SK-N-SH (cell line): ENCODE results near the gene PKNOX2. TPM values are rescaled to one million over a fixed set of nuclear protein-coding genes. Genes with fewer than 3 reads are reported as not detected.

Source experiments
- CTCF ChIA-PET: fragments of 300-600, 350-600 bp; formaldehyde crosslinking; extraction: SDS; loops from one replicate; lab custom pipeline; 2021; lab: Yijun Ruan, JAX
- POLR2A ChIA-PET: fragments of 350-600 bp; sonication (Branson Sonifier 250); formaldehyde crosslinking; extraction: SDS; loops from one replicate; lab custom pipeline; 2020; ENCODE audit warnings: antibody characterized with exemption, inconsistent platforms; lab: Yijun Ruan, JAX
- DNase-seq: peaks from one replicate; pipeline ENCODE4 v3.0.0; 2012
- H2AFZ ChIP-seq: fragments of 200-600 bp; sonication (generic); 2 replicates; pipeline ENCODE4 v1.8.1; 2016; ENCODE audit warnings: antibody characterized with exemption, mild to moderate bottlenecking, low read depth
- H3F3A ChIP-seq: fragments of 200-600 bp; sonication (generic); replicated peaks from 2 replicates; pipeline ENCODE3; 2016; ENCODE audit warnings: antibody characterized with exemption, mild to moderate bottlenecking; ENCODE audit not compliant: insufficient read depth
- H3K27ac ChIP-seq, 2 experiments: fragments of 200-500 bp in 1 of 2; fragments of 200-600 bp in 1 of 2; sonication (Bioruptor generic) in 1 of 2; sonication (generic), shearing (Covaris generic) in 1 of 2; 2 replicates each; pipeline versions ENCODE4 v1.5.1 to v1.6.1; 2014 to 2016; ENCODE audit warnings: low read depth in 2 of 2, inconsistent platforms in 1 of 2, low read length in 1 of 2, mild to moderate bottlenecking in 1 of 2, mixed read lengths in 1 of 2
- H3K27me3 ChIP-seq: fragments of 200-600 bp; sonication (generic), shearing (Covaris generic); 2 replicates; pipeline ENCODE4 v1.6.1; 2016; ENCODE audit warnings: mixed run types; ENCODE audit not compliant: insufficient read depth
- H3K36me3 ChIP-seq, 2 experiments: fragments of 200-500 bp in 1 of 2; fragments of 200-600 bp in 1 of 2; sonication (Bioruptor generic) in 1 of 2; sonication (generic) in 1 of 2; replicated peaks in 1 of 2; 2 replicates each; pipeline versions ENCODE3 to v1.5.1; 2014 to 2016; ENCODE audit warnings: low read length in 1 of 2, mild to moderate bottlenecking in 1 of 2; ENCODE audit not compliant: insufficient read depth in 2 of 2, control insufficient read depth in 1 of 2
- H3K4me1 ChIP-seq, 2 experiments: fragments of 200-500 bp in 1 of 2; fragments of 200-600 bp in 1 of 2; sonication (Bioruptor generic) in 1 of 2; sonication (generic), shearing (Covaris generic) in 1 of 2; 2 replicates each; pipeline versions ENCODE4 v1.5.1 to v1.6.1; 2014 to 2016; ENCODE audit warnings: low read depth in 1 of 2, low read length in 1 of 2, mixed run types in 1 of 2; ENCODE audit not compliant: insufficient read depth in 2 of 2, control insufficient read depth in 1 of 2
- H3K4me2 ChIP-seq: fragments of 200-600 bp; sonication (generic), shearing (Covaris generic); 2 replicates; pipeline ENCODE4 v1.6.1; 2017; ENCODE audit warnings: mixed run types
- H3K4me3 ChIP-seq, 2 experiments: fragments of 200-500 bp in 1 of 2; fragments of 200-600 bp in 1 of 2; sonication (Bioruptor generic) in 1 of 2; sonication (generic), shearing (Covaris generic) in 1 of 2; 2 replicates each; pipeline versions ENCODE4 v1.5.1 to v1.8.1; 2014 to 2016; ENCODE audit warnings: low read depth in 2 of 2, inconsistent platforms in 1 of 2, low read length in 1 of 2, mild to moderate bottlenecking in 1 of 2, mixed read lengths in 1 of 2, moderate library complexity in 1 of 2
- H3K79me2 ChIP-seq: fragments of 200-600 bp; sonication (generic); 2 replicates; pipeline ENCODE4 v1.8.1; 2017; ENCODE audit warnings: mild to moderate bottlenecking; ENCODE audit not compliant: insufficient read depth
- H3K9ac ChIP-seq: fragments of 200-600 bp; sonication (generic); 2 replicates; pipeline ENCODE4 v1.6.1; 2017; ENCODE audit warnings: mixed run types
- H3K9me2 ChIP-seq: fragments of 200-600 bp; sonication (generic); 2 replicates; pipeline ENCODE4 v1.6.1; 2017; ENCODE audit warnings: mixed run types
- H3K9me3 ChIP-seq: fragments of 200-600 bp; sonication (generic); 2 replicates; pipeline ENCODE4 v1.6.1; 2017; ENCODE audit warnings: mixed run types, mild to moderate bottlenecking, moderate library complexity
- H4K20me1 ChIP-seq: fragments of 200-600 bp; sonication (generic); 2 replicates; pipeline ENCODE4 v1.6.1; 2017; ENCODE audit warnings: mild to moderate bottlenecking, mixed run types; ENCODE audit not compliant: insufficient read depth
- CTCF ChIP-seq: fragments of 200-600 bp; sonication (generic); IDR thresholded peaks from 2 replicates; pipeline ENCODE4 v1.6.1; 2017; ENCODE audit warnings: antibody characterized with exemption, mild to moderate bottlenecking, moderate library complexity
- FOSL2 ChIP-seq: IDR thresholded peaks from 2 replicates; pipeline ENCODE4 v1.4.0; 2012; ENCODE audit warnings: low read depth, mild to moderate bottlenecking, moderate library complexity, borderline replicate concordance
- GABPA ChIP-seq: IDR thresholded peaks from 2 replicates; pipeline ENCODE4 v1.4.0; 2012; ENCODE audit warnings: low read depth, mild to moderate bottlenecking
- GATA2 ChIP-seq: sonication (generic); formaldehyde crosslinking; IDR thresholded peaks from 2 replicates; pipeline ENCODE4 v1.5.0; 2020; ENCODE audit warnings: mild to moderate bottlenecking, missing genetic modification reagents
- MEF2A ChIP-seq: IDR thresholded peaks from 2 replicates; pipeline ENCODE4 v1.4.0; 2012; ENCODE audit warnings: low read depth, borderline replicate concordance
- NFIC ChIP-seq: IDR thresholded peaks from 2 replicates; pipeline ENCODE4 v1.4.0; 2012; ENCODE audit warnings: borderline replicate concordance
- POLR2AphosphoS5 ChIP-seq: IDR thresholded peaks from 2 replicates; pipeline ENCODE4 v1.6.1; 2012; ENCODE audit warnings: low read depth, low read length
- RAD21 ChIP-seq: IDR thresholded peaks from 2 replicates; pipeline ENCODE4 v1.6.1; 2012; ENCODE audit warnings: mild to moderate bottlenecking, low read length
- RCOR1 ChIP-seq: fragments of 150-350 bp; IDR thresholded peaks from 2 replicates; pipeline ENCODE4 v1.6.1; 2017; ENCODE audit warnings: antibody characterized with exemption, low read length
- SMC3 ChIP-seq: IDR thresholded peaks from 2 replicates; pipeline ENCODE4 v1.6.1; 2012; ENCODE audit warnings: low read depth, low read length, improper control_type of control experiment
- WGBS: methylation state at CpG from one replicate; pipeline ENCODE4 v1.1.6; 2017; ENCODE audit warnings: low lambda C conversion rate; 5-methylcytosine and 5-hydroxymethylcytosine counted together
- polyA plus RNA-seq, 3 experiments: library from polyadenylated mRNA; depleted of rRNA; stranded (reverse); fragments of >200 nt; gene quantifications; 2 replicates each; pipeline ENCODE4 v1.2.3, GENCODE V29; 2012
- TF ChIP-seq, protein P1 (sequence below): IDR thresholded peaks from 2 replicates; pipeline ENCODE4 v1.4.0; 2012; ENCODE audit warnings: low read depth
- TF ChIP-seq, protein P2 (sequence below): IDR thresholded peaks from 2 replicates; pipeline ENCODE4 v1.4.0; 2012; ENCODE audit warnings: low read depth, borderline replicate concordance
- TF ChIP-seq, protein P3 (sequence below): fragments of 150-350 bp; IDR thresholded peaks from 2 replicates; pipeline ENCODE4 v1.6.1; 2016; ENCODE audit warnings: mild to moderate bottlenecking, low read depth, low read length

PKNOX2 gene
- polyA plus RNA-seq, 1 of the 3 experiments (the other 2 are of a cell fraction), result 0.02 TPM

- ChIA-PET CTCF (no interaction called here), POLR2A (no interaction called here)
- no peak overlapping the region for H3K4me3 ChIP-seq
- H3K27me3 ChIP-seq, result no peaks in the 10 kb centered on the region
- no peaks in the 10 kb centered on the region for H3K9me3 ChIP-seq
- no peak overlapping the region for H3K4me2 ChIP-seq
- H3K9me2 ChIP-seq, result no peaks in the 10 kb centered on the region
- no peaks in the 10 kb centered on the region for H3K4me1 ChIP-seq
- no peaks in the 10 kb centered on the region for H3F3A ChIP-seq
- no peak overlapping the region for H3K9ac ChIP-seq
- TF ChIP-seq, protein P1, sequence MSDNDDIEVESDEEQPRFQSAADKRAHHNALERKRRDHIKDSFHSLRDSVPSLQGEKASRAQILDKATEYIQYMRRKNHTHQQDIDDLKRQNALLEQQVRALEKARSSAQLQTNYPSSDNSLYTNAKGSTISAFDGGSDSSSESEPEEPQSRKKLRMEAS, result no peak
- TF ChIP-seq RAD21, result no peak
- TF ChIP-seq GABPA, result no peak
- TF ChIP-seq NFIC, result no peak
- TF ChIP-seq, protein P2, sequence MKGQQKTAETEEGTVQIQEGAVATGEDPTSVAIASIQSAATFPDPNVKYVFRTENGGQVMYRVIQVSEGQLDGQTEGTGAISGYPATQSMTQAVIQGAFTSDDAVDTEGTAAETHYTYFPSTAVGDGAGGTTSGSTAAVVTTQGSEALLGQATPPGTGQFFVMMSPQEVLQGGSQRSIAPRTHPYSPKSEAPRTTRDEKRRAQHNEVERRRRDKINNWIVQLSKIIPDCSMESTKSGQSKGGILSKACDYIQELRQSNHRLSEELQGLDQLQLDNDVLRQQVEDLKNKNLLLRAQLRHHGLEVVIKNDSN, result no peak
- TF ChIP-seq FOSL2, result no peak
- no peak for TF ChIP-seq GATA2 (CRISPR knock-in tag)
- TF ChIP-seq, protein P3, sequence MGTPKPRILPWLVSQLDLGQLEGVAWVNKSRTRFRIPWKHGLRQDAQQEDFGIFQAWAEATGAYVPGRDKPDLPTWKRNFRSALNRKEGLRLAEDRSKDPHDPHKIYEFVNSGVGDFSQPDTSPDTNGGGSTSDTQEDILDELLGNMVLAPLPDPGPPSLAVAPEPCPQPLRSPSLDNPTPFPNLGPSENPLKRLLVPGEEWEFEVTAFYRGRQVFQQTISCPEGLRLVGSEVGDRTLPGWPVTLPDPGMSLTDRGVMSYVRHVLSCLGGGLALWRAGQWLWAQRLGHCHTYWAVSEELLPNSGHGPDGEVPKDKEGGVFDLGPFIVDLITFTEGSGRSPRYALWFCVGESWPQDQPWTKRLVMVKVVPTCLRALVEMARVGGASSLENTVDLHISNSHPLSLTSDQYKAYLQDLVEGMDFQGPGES, result no peak
- no peak for TF ChIP-seq RCOR1
- no peak for TF ChIP-seq SMC3
- no peak for TF ChIP-seq POLR2AphosphoS5
- TF ChIP-seq MEF2A, result no peak
- TF ChIP-seq CTCF, result no peak
- WGBS, result 77% methylated on average over 2 of the region's 2 CpGs
- no peak for DNase-seq
- H4K20me1 ChIP-seq, result no peaks in the 10 kb centered on the region
- H3K36me3 ChIP-seq, result no peaks in the 10 kb centered on the region
- H3K79me2 ChIP-seq, result no peaks in the 10 kb centered on the region
- H3K27ac ChIP-seq, result no peak overlapping the region
- H2AFZ ChIP-seq, result no peak overlapping the region
Measured at GRCh38 chr11:125247431-125247830, 82.9 kb downstream of the PKNOX2 start.
